Loucy (cell line): Measurements from ENCODE around the gene ADGRL1.

Source experiments
- H2AFZ ChIP-seq: fragments of 200-600 bp; sonication (generic); 2 replicates; pipeline ENCODE4 v1.6.0; 2016; ENCODE audit warnings: antibody characterized with exemption, mild to moderate bottlenecking, low read length, moderate library complexity
- H3F3A ChIP-seq: fragments of 200-600 bp; 2 replicates; pipeline ENCODE4 v1.6.0; 2016; ENCODE audit warnings: antibody characterized with exemption, low read depth, mild to moderate bottlenecking
- H3K27me3 ChIP-seq: fragments of 200-600 bp; sonication (generic); 2 replicates; pipeline ENCODE4 v1.6.1; 2014; ENCODE audit warnings: low read length, mild to moderate bottlenecking; ENCODE audit not compliant: insufficient read depth, poor library complexity, severe bottlenecking
- H3K36me3 ChIP-seq: fragments of 200-600 bp; sonication (generic); 2 replicates; pipeline ENCODE4 v1.6.1; 2016; ENCODE audit warnings: low read length; ENCODE audit not compliant: insufficient read depth
- H3K4me1 ChIP-seq: fragments of 200-600 bp; sonication (generic); 2 replicates; pipeline ENCODE4 v1.5.1; 2014; ENCODE audit warnings: low read length, mild to moderate bottlenecking; ENCODE audit not compliant: insufficient read depth, poor library complexity, severe bottlenecking
- H3K4me2 ChIP-seq: fragments of 200-600 bp; sonication (generic); 2 replicates; pipeline ENCODE4 v1.6.0; 2014; ENCODE audit warnings: antibody characterized with exemption, low read length, low read depth, mild to moderate bottlenecking; ENCODE audit not compliant: poor library complexity, severe bottlenecking
- H3K4me3 ChIP-seq: fragments of 200-600 bp; sonication (generic); 2 replicates; pipeline ENCODE4 v1.5.1; 2014; ENCODE audit warnings: low read length, mild to moderate bottlenecking, mixed read lengths; ENCODE audit not compliant: poor library complexity, severe bottlenecking
- H3K79me2 ChIP-seq: fragments of 200-600 bp; sonication (generic); 2 replicates; pipeline ENCODE4 v1.6.1; 2014; ENCODE audit warnings: low read length; ENCODE audit not compliant: insufficient read depth
- H3K9ac ChIP-seq: fragments of 200-600 bp; sonication (generic); 2 replicates; pipeline ENCODE4 v1.6.0; 2014; ENCODE audit warnings: mild to moderate bottlenecking, low read depth, low read length, moderate library complexity; ENCODE audit not compliant: poor library complexity, severe bottlenecking
- H3K9me2 ChIP-seq: fragments of 200-600 bp; sonication (generic); replicated peaks from 2 replicates; pipeline ENCODE4 v1.6.1; 2016; ENCODE audit warnings: low read depth, low read length, mixed read lengths
- H3K9me3 ChIP-seq: fragments of 200-600 bp; sonication (generic); 2 replicates; pipeline ENCODE4 v1.6.1; 2014; ENCODE audit warnings: mild to moderate bottlenecking, antibody characterized with exemption, low read length, low read depth; ENCODE audit not compliant: insufficient read depth
- H4K20me1 ChIP-seq: fragments of 200-600 bp; sonication (generic); 2 replicates; pipeline ENCODE4 v1.6.0; 2014; ENCODE audit warnings: antibody characterized with exemption, low read length, mild to moderate bottlenecking; ENCODE audit not compliant: insufficient read depth, poor library complexity, severe bottlenecking
- CTCF ChIP-seq: fragments of 200-600 bp; sonication (generic); conservative IDR thresholded peaks from 2 replicates; pipeline ENCODE4 v1.5.1; 2014; ENCODE audit warnings: mild to moderate bottlenecking, antibody characterized with exemption, low read length
- EZH2phosphoT487 ChIP-seq: fragments of 200-600 bp; IDR thresholded peaks from 2 replicates; pipeline ENCODE4 v1.6.1; 2018; ENCODE audit warnings: antibody characterized with exemption, mild to moderate bottlenecking, moderate library complexity, borderline replicate concordance

Gene ADGRL1

GRCh38 chr19:14152713-14153112 lies 53.3 kb downstream of the ADGRL1 start:
- no peaks in the 10 kb centered on the region for H4K20me1 ChIP-seq
- H3K4me3 ChIP-seq, result no peak overlapping the region
- H3K9me2 ChIP-seq, result no peaks in the 10 kb centered on the region
- H3F3A ChIP-seq, result no peaks in the 10 kb centered on the region
- no peak overlapping the region for H3K9ac ChIP-seq
- no peak overlapping the region for H2AFZ ChIP-seq
- H3K4me2 ChIP-seq, result no peak overlapping the region
- H3K27me3 ChIP-seq, result no peaks in the 10 kb centered on the region
- TF ChIP-seq CTCF (no peak), EZH2phosphoT487 (no peak)
- H3K9me3 ChIP-seq, result no peaks in the 10 kb centered on the region
- H3K36me3 ChIP-seq, result peaks cover 27% of the 10 kb centered on the region; the same call in 1 of the 2 replicates
- H3K4me1 ChIP-seq, result no peaks in the 10 kb centered on the region
- no peaks in the 10 kb centered on the region for H3K79me2 ChIP-seq

- peaks cover 18% of the 10 kb centered on the region; the same call in 1 of the 2 replicates for H3K36me3 ChIP-seq
- TF ChIP-seq CTCF (no peak), EZH2phosphoT487 (no peak)
- no peak overlapping the region for H3K4me2 ChIP-seq
- H2AFZ ChIP-seq, result no peak overlapping the region
- H3K4me1 ChIP-seq, result no peaks in the 10 kb centered on the region
- no peak overlapping the region for H3K4me3 ChIP-seq
- H3K9me2 ChIP-seq, result no peaks in the 10 kb centered on the region
- H3K9me3 ChIP-seq, result no peaks in the 10 kb centered on the region
- H4K20me1 ChIP-seq, result no peaks in the 10 kb centered on the region
- H3K9ac ChIP-seq, result no peak overlapping the region
- H3K79me2 ChIP-seq, result no peaks in the 10 kb centered on the region
- no peaks in the 10 kb centered on the region for H3K27me3 ChIP-seq
- no peaks in the 10 kb centered on the region for H3F3A ChIP-seq
Measured at GRCh38 chr19:14150770-14151661, 55.0 kb downstream of the ADGRL1 start.

- Histone ChIP-seq H3K36me3 (peaks cover 12% of the 10 kb centered on the region; the same call in 1 of the 2 replicates), H3K9me3 (no peaks in the 10 kb centered on the region), H3K4me2 (no peak overlapping the region), H3K9ac (no peak overlapping the region), H2AFZ (no peak overlapping the region), H3K4me3 (no peak overlapping the region), H3K79me2 (no peaks in the 10 kb centered on the region), H3K9me2 (no peaks in the 10 kb centered on the region), H3K27me3 (no peaks in the 10 kb centered on the region), H3K4me1 (no peaks in the 10 kb centered on the region), H3F3A (no peaks in the 10 kb centered on the region), H4K20me1 (no peaks in the 10 kb centered on the region)
- TF ChIP-seq EZH2phosphoT487 (no peak), CTCF (no peak)
Measured at GRCh38 chr19:14150041-14150769, 55.8 kb downstream of the ADGRL1 start.
